Testis (tissue), 3 donors: ENCODE measurements around the gene IRGQ. TPM values are rescaled to one million over a fixed set of nuclear protein-coding genes. Genes with fewer than 3 reads are reported as not detected.

Experiments
- DNase-seq: peaks from one replicate; pipeline ENCODE4 v3.0.0-alpha.2; 2019
- H3K27ac ChIP-seq, 2 donors: fragments of 200-600 bp; sonication (generic); one replicate each; pipeline ENCODE4 v1.5.1; 2019
- H3K27me3 ChIP-seq: fragments of 200-600 bp; sonication (generic); one replicate; pipeline ENCODE4 v1.5.1; 2019
- H3K36me3 ChIP-seq: fragments of 200-600 bp; sonication (generic); one replicate; pipeline ENCODE4 v1.5.1; 2017; ENCODE audit warnings: low read depth; ENCODE audit errors: missing control alignments
- H3K4me1 ChIP-seq: fragments of 200-600 bp; sonication (generic); one replicate; pipeline ENCODE4 v1.5.1; 2019
- H3K4me3 ChIP-seq, 2 donors: fragments of 200-600 bp; sonication (generic); one replicate each; pipeline ENCODE4 v1.5.1; 2017 to 2019
- H3K9me3 ChIP-seq: fragments of 200-600 bp; sonication (generic); one replicate; pipeline ENCODE4 v1.5.1; 2017
- CTCF ChIP-seq, 3 experiments: fragments of 450-650 bp in 2 of 3; fragments of 200-600 bp in 1 of 3; sonication (generic) in 1 of 3; IDR thresholded peaks; one replicate each; pipeline ENCODE4 v1.5.1; 2016 to 2019; ENCODE audit warnings: antibody characterized with exemption in 3 of 3, mild to moderate bottlenecking in 2 of 3, moderate library complexity in 1 of 3
- POLR2A ChIP-seq: fragments of 450-650 bp; IDR thresholded peaks from one replicate; pipeline ENCODE4 v1.6.1; 2017; ENCODE audit warnings: antibody characterized with exemption, mild to moderate bottlenecking, moderate library complexity
- WGBS, 2 donors: methylation state at CpG; one replicate each; pipeline ENCODE4 v1.1.5; 2018; 5-methylcytosine and 5-hydroxymethylcytosine counted together
- intact Hi-C: fragments of 100-400 bp; cut with DNase I; formaldehyde crosslinking; loops from one replicate; pipeline ENCODE4 v1.15.1; 2023; ENCODE audit warnings: low total_unique reads
- polyA plus RNA-seq: library from polyadenylated mRNA; stranded (reverse); fragments of 350-450 nt; fragmentation: Illumina TruSeq; extraction: RNeasy Lipid Tissue Mini Kit (QIAGEN cat#74804); gene quantifications from one replicate; pipeline ENCODE4 v1.2.3, GENCODE V29; 2014; ENCODE audit warnings: low read depth, low replicate concordance; ENCODE audit not compliant: insufficient read depth
- total RNA-seq, 2 donors: library from RNA; depleted of rRNA; stranded (reverse); fragments of >200 nt; gene quantifications; one replicate each; pipeline ENCODE4 v1.2.3, GENCODE V29; 2016

IRGQ gene
- total and polyA plus RNA-seq, 3 donors from 2014 or later = 6.0 to 29.0 (median 26.4) TPM

GRCh38 chr19:43622070-43622469 is 26.1 kb upstream of the IRGQ start:
- no peak overlapping the region for H3K27ac ChIP-seq
- no peak overlapping the region for H3K4me3 ChIP-seq
- no peaks in the 10 kb centered on the region for H3K36me3 ChIP-seq
- TF ChIP-seq CTCF (IDR thresholded peaks at IDR 0.05) (no peak), POLR2A (no peak)
- intact Hi-C loops = no loop called here
- H3K4me1 ChIP-seq = no peaks in the 10 kb centered on the region
- H3K9me3 ChIP-seq = no peaks in the 10 kb centered on the region
- no peak for DNase-seq
- 47 to 60% methylated on average over 4 of the region's 4 CpGs for WGBS, 2 donors
- H3K27me3 ChIP-seq = no peaks in the 10 kb centered on the region

GRCh38 chr19:43620061-43621001 is 24.4 kb upstream of the IRGQ start:
- intact Hi-C loops = no loop called here
- WGBS, 2 donors = 19 to 30% methylated on average over 23 of the region's 23 CpGs
- Histone ChIP-seq H3K27ac (peak overlapping the region in 1 of 2 donors; percentile 96), H3K27me3 (no peaks in the 10 kb centered on the region), H3K36me3 (no peaks in the 10 kb centered on the region), H3K9me3 (no peaks in the 10 kb centered on the region), H3K4me1 (peaks cover 4% of the 10 kb centered on the region), H3K4me3 (peak overlapping the region; percentile 74 to 79)
- TF ChIP-seq CTCF (IDR thresholded peaks at IDR 0.05) (no peak), POLR2A (no peak)
- DNase-seq = no peak

- no peaks in the 10 kb centered on the region for H3K27me3 ChIP-seq
- intact Hi-C loops = no loop called here
- DNase-seq = peak; percentile 93
- H3K9me3 ChIP-seq = no peaks in the 10 kb centered on the region
- H3K4me3 ChIP-seq = peak within 1 kb of the TSS; percentile 74 to 79
- H3K36me3 ChIP-seq = no peaks in the 10 kb centered on the region
- peak within 1 kb of the TSS; percentile 80 to 96 for H3K27ac ChIP-seq
- TF ChIP-seq CTCF (IDR thresholded peaks at IDR 0.05) (no peak), POLR2A (peak; percentile 5)
- H3K4me1 ChIP-seq = peaks cover 4% of the 10 kb centered on the region
- WGBS, 2 donors = 0% methylated on average over 15 to 80 of the region's 81 CpGs
Observed at GRCh38 chr19:43619262-43620060, 23.5 kb upstream of the IRGQ start, which contains the start of gene ZNF428. ZNF428 (minus strand) TSS chr19:43619629; CDS start chr19:43614304, 5,325 bp downstream.

GRCh38 chr19:43618921-43619261 is 23.0 kb upstream of the IRGQ start:
- intact Hi-C loops = no loop called here

More at GRCh38 chr19:43618921-43619261, 23.0 kb upstream of the IRGQ start:
- Histone ChIP-seq H3K9me3 (no peaks in the 10 kb centered on the region), H3K27me3 (no peaks in the 10 kb centered on the region), H3K27ac (peak overlapping the region; percentile 80 to 96), H3K4me3 (peak overlapping the region; percentile 74 to 79), H3K4me1 (peaks cover 4% of the 10 kb centered on the region), H3K36me3 (no peaks in the 10 kb centered on the region)
- DNase-seq = peak; percentile 77
- no peak for TF ChIP-seq CTCF (IDR thresholded peaks at IDR 0.05)
- WGBS, 2 donors = 0 to 1% methylated on average over 6 to 14 of the region's 14 CpGs
